RWPE1 (cell line): ENCODE results near the gene LRRC8A.

ENCODE experiments used
- CTCF ChIA-PET: fragments of 350-600 bp; sonication (Branson Sonifier 250); formaldehyde crosslinking; extraction: SDS; loops from one replicate; lab custom pipeline; 2021; lab: Yijun Ruan, JAX
- POLR2A ChIA-PET: fragments of 400-600 bp; formaldehyde crosslinking; extraction: SDS; loops from one replicate; lab custom pipeline; 2020; ENCODE audit warnings: antibody characterized with exemption; ENCODE audit not compliant: low non-redundant PET; lab: Yijun Ruan, JAX
- DNase-seq: peaks from one replicate; pipeline ENCODE4 v3.0.0; 2012; ENCODE audit warnings: low spot score
- H3K27ac ChIP-seq: fragments of 450-650 bp; 2 replicates; pipeline ENCODE4 v1.5.1; 2017
- TF ChIP-seq, protein P1 (sequence below): fragments of 450-650 bp; conservative IDR thresholded peaks from 2 replicates; pipeline ENCODE4 v1.5.1; 2017; ENCODE audit warnings: low read depth, mild to moderate bottlenecking

Gene LRRC8A

DNA sequence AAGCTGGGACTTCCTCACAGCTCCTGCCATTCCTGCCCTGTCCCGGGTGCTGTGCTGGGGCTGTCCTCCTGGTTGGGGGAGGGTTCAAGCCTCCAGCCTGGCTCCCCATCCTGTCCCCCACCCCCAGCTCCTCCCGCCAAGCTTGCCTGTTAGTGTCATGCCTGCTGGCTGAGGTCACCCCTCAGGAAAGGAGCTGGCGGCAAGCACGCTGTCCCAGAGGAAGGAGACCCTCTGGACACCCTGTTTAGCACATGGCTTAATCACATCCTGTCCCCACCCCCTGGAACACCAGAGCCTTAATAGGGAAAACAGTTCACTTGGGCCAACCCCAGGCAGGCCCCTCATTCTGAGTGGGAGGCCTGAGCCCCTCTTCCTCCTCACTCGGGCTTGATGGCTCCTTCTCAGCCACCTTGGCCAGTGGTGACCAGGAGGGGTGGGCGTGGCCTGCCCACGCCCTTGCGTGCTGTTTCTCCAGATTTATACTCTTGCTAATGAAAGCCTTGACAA is 29.6 kb downstream of the LRRC8A start:
- DNase-seq, result no peak
- POLR2A ChIA-PET, result interaction anchor here (0.5 to 0.6 kb wide), 2 partner anchors 20 to 256 kb away, joined by 3 read pairs; no protein-coding TSS in a partner anchor
- CTCF ChIA-PET, result interaction anchor here (0.5 kb wide), 1 partner anchor 67 kb away, joined by 3 read pairs; no protein-coding TSS in a partner anchor
- TF ChIP-seq, protein P1, sequence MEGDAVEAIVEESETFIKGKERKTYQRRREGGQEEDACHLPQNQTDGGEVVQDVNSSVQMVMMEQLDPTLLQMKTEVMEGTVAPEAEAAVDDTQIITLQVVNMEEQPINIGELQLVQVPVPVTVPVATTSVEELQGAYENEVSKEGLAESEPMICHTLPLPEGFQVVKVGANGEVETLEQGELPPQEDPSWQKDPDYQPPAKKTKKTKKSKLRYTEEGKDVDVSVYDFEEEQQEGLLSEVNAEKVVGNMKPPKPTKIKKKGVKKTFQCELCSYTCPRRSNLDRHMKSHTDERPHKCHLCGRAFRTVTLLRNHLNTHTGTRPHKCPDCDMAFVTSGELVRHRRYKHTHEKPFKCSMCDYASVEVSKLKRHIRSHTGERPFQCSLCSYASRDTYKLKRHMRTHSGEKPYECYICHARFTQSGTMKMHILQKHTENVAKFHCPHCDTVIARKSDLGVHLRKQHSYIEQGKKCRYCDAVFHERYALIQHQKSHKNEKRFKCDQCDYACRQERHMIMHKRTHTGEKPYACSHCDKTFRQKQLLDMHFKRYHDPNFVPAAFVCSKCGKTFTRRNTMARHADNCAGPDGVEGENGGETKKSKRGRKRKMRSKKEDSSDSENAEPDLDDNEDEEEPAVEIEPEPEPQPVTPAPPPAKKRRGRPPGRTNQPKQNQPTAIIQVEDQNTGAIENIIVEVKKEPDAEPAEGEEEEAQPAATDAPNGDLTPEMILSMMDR, result no peak
- H3K27ac ChIP-seq, result peak overlapping the region; percentile 99

DNA sequence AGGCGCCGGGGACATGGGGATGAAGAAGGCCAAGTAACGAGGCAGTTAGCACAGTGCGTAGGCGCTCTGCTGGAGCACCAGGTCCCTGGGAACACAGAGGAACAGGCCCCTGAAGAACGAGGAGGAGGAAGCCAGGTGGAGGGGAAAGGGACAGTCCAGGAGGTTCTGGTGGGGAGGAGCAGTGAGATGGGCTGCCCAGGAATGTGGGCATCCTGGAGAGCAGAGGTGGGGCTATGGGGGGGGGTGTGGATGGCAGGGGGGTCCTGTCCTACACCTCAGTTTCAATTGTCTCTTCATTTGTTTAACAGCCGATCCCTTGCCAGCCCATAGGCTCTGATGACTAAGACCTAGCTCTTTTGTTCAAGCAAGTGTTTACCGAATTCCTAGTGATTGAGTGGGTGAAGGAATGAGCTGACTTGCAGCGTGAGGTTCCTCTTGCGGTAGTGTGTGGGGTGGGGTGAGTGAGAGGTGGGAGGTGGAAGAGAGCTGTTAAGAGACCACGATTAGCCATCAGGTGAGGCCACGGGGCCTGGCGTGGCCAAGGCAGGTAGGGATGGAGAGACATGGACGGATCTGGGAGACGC is 30.4 kb downstream of the LRRC8A start:
- POLR2A ChIA-PET, result no interaction called here
- peak; percentile 98 for DNase-seq
- TF ChIP-seq, protein P1, result no peak

DNA sequence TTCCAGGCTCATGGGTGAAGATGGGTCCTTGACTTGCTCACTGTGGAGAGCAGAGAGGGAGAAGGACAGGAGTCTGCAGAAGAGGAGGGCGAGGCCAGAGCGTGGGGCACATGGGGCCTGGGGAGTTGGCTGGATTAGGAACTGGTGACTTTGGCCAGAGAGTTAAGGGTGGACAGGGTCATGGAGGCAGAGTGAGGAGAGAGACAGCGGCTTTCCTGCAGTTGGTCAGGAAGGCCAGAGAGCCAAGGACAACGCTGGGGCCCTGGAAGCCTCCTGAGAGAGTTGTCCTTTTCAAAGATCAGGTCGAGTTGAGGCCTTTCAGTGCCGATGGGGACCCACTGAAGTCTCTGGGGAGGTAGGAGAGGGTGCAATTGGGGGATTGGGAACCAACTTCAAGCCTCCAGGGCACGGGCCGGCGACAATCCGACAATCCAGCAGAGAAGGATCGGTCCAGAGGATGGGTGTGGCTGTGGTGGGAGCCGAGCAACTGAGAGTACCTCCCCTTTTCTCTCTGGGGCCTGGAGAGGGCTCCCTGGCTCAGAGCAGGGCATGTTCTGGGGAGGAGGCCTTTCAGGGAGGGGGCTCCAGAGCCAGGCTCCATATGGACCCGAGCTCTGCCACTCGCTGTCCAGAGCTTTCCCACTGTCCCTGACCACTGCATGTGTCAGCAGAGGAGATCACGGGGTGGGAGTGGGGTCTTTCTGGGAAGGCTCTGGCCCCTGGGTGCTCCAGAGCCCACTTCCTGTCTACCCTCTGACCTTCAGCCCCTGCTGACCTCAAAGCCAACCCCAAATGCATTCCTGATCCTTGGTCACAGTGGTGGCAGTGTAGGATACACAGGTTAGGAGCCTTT is 31.3 kb downstream of the LRRC8A start:
- ChIA-PET CTCF (interaction anchor here (0.8 to 1.0 kb wide), 2 partner anchors 22 to 48 kb away, joined by 3 to 4 read pairs; no protein-coding TSS in a partner anchor), POLR2A (interaction anchor here (0.5 kb wide), 1 partner anchor 580 kb away, joined by 3 read pairs; no protein-coding TSS in a partner anchor)
- TF ChIP-seq, protein P1, result no peak
- no peak for DNase-seq
- H3K27ac ChIP-seq, result peak overlapping the region; percentile 99

More for the DNA sequence above, 30.4 kb downstream of the LRRC8A start:
- CTCF ChIA-PET, result interaction anchor here (0.8 to 1.0 kb wide), 3 partner anchors 16 to 47 kb away, joined by 3 to 5 read pairs (median 4); no protein-coding TSS in a partner anchor
- peak overlapping the region; percentile 99 for H3K27ac ChIP-seq

DNA sequence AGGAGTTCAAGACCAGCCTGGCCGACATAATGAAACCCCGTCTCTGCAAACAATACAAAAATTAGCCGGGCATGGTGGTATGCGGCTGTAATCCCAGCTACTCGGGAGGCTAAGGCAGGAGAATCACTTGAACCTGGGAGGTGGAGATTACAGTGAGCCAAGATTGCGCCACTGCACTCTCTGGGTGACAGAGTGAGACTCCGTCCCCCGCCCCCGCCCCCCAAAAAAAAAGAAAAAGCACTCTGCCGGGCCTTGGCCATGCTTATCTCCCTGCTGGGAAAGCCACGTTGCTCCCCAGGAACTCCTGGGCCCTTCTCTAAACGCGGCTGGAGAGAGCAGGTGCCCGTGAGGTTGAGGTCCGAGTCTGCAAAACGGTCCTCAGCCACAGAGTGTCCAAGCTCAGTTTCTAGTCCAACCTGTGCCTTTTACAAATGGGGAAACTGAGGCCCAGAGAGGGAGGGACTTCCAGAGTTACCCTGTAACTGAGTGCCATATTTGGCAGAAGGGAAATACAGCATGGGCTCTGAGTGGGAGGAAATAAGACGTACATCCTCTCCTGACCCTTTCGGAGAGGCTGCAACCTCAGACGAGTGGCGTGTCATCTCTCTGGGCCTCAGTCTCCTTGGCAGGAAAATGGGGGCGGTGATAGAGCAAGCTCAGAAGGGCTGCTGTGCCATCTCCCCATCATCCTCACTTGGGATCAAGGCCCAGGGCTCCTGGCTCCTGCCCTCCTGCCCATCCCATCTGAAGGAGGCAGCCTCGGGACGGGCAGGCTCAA is 32.3 kb downstream of the LRRC8A start:
- peak overlapping the region; percentile 99 for H3K27ac ChIP-seq
- POLR2A ChIA-PET, result interaction anchor here (0.5 kb wide), 1 partner anchor 579 kb away, joined by 3 read pairs; no protein-coding TSS in a partner anchor
- CTCF ChIA-PET, result interaction anchor here (0.6 kb wide), 1 partner anchor 13 kb away, joined by 3 read pairs; no protein-coding TSS in a partner anchor
- TF ChIP-seq, protein P1, result no peak
- no peak for DNase-seq

DNA sequence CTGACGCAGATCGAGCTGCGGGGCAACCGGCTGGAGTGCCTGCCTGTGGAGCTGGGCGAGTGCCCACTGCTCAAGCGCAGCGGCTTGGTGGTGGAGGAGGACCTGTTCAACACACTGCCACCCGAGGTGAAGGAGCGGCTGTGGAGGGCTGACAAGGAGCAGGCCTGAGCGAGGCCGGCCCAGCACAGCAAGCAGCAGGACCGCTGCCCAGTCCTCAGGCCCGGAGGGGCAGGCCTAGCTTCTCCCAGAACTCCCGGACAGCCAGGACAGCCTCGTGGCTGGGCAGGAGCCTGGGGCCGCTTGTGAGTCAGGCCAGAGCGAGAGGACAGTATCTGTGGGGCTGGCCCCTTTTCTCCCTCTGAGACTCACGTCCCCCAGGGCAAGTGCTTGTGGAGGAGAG is 34.3 kb downstream of the LRRC8A start:
- no peak for DNase-seq
- H3K27ac ChIP-seq, result peak overlapping the region; percentile 99
- TF ChIP-seq, protein P1, result no peak
- POLR2A ChIA-PET, result interaction anchor here (0.5 kb wide), 1 partner anchor 98 kb away, joined by 3 read pairs; the partner anchor contains the start of gene ENDOG
- CTCF ChIA-PET, result interaction anchor here (0.9 to 1.2 kb wide), 2 partner anchors 12 to 26 kb away, joined by 3 to 4 read pairs; no protein-coding TSS in a partner anchor
